Measurements from ENCODE around the gene RNF112.
A peak's percentile ranks its signal among the peaks of the same experiment; 100 is the strongest.

The RNF112 gene

DNA sequence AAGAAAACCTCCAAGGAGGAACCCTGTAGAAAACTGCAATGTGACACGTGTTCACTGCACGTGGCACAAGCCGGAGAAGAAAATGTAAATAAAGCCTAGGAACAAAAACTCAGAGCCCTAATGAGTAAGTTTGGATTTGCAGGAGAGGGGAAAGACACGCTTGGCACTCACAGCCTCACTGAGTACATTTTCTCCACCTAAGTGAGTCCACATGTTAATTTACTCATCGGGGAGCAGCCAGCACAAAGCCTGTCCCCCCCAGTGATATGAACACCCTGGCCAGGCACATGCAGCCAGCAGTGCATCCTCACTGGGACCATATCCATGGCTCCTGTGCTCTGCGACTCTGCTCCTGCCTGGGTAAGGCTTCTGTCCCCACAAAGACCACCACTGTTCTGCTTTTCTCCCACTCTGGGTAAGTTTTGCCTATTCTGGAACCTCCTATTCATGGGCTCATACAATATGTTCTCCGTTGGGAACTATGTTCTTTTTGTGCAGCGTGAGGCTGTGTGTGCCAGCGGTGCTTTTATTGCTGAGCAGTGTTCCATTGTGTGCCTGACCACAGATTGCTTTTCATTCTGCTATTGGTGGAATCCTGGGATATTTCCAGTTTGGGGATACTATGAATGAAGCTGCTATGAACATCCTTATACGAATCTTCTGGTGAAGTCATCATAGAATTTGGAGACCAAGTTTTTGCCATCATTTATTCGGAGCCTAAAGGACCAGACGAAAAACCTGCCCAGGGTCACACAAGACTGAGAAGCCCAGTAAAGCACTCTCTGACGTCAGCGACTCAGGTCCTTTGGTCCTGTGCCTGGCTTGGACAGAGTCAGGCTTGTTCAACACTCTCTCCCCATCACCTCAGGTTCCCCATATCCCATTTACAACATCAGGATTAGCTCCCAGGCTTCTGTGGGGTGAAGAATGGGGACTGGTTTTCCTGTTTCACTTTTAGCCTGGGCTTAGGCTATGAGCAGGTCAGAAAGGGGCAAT is 53.3 kb downstream of the RNF112 start:
- TF ChIP-seq, protein P1, sequence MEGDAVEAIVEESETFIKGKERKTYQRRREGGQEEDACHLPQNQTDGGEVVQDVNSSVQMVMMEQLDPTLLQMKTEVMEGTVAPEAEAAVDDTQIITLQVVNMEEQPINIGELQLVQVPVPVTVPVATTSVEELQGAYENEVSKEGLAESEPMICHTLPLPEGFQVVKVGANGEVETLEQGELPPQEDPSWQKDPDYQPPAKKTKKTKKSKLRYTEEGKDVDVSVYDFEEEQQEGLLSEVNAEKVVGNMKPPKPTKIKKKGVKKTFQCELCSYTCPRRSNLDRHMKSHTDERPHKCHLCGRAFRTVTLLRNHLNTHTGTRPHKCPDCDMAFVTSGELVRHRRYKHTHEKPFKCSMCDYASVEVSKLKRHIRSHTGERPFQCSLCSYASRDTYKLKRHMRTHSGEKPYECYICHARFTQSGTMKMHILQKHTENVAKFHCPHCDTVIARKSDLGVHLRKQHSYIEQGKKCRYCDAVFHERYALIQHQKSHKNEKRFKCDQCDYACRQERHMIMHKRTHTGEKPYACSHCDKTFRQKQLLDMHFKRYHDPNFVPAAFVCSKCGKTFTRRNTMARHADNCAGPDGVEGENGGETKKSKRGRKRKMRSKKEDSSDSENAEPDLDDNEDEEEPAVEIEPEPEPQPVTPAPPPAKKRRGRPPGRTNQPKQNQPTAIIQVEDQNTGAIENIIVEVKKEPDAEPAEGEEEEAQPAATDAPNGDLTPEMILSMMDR (IDR thresholded peaks at IDR 0.05), result no peak
- DNase-seq (ENCODE audit: low spot score), result peak; percentile 66
- Histone ChIP-seq H3K4me3 (no peak overlapping the region), H3K27ac (peak overlapping the region in 1 of 2 donors; percentile 46)

Measured in coronary artery (tissue), 2 donors.